ENCODE measurements around the gene SLC25A45. TPM values are rescaled to one million over a fixed set of nuclear protein-coding genes. Genes with fewer than 3 reads are reported as not detected.

The SLC25A45 gene, protein sequence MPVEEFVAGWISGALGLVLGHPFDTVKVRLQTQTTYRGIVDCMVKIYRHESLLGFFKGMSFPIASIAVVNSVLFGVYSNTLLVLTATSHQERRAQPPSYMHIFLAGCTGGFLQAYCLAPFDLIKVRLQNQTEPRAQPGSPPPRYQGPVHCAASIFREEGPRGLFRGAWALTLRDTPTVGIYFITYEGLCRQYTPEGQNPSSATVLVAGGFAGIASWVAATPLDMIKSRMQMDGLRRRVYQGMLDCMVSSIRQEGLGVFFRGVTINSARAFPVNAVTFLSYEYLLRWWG
- 2.0 and 3.1 TPM in 2 replicates for total RNA-seq

DNA sequence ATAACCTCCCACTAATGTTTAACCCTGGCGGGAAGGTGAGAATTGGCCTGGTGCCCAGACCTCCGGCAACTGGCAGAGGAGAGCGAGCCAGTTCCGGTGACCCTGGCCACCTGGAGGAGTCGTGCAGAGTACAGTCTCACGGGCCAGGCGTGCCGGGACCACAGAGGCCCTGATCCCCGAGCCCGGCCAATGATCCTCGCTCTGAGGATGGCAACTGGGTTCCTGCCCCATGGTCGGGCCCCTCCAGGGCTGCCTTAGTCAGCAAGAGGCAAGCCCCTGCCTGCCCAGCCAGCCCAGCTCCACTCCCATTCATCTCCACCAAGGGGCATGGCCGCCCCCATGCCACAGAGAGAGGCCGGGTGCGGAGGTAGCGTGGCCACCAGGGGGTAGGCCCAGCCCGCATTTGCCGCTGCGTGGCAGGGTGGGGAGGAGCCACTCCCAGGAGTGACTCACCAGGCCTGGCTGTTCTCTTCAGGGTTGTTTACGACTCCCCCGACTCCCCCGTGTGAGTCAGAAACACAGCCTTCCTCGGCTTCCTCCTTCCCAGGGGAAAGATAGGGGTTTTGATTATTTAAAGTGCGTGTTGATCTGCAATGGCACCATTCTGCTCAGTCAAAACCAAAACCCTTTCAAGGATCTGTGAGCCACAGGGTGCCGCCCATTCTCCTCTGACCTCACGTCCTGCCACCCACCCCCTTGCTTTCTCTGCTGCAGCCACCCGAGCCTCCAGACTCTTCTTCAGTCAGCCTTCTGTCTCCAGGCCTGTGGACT, at the start of gene SLC25A45:
Gene SLC25A45, minus strand, starts transcription at position 614 of the 771 bp plus-strand sequence. CDS start 695 bp downstream, outside the sequence.

DNA sequence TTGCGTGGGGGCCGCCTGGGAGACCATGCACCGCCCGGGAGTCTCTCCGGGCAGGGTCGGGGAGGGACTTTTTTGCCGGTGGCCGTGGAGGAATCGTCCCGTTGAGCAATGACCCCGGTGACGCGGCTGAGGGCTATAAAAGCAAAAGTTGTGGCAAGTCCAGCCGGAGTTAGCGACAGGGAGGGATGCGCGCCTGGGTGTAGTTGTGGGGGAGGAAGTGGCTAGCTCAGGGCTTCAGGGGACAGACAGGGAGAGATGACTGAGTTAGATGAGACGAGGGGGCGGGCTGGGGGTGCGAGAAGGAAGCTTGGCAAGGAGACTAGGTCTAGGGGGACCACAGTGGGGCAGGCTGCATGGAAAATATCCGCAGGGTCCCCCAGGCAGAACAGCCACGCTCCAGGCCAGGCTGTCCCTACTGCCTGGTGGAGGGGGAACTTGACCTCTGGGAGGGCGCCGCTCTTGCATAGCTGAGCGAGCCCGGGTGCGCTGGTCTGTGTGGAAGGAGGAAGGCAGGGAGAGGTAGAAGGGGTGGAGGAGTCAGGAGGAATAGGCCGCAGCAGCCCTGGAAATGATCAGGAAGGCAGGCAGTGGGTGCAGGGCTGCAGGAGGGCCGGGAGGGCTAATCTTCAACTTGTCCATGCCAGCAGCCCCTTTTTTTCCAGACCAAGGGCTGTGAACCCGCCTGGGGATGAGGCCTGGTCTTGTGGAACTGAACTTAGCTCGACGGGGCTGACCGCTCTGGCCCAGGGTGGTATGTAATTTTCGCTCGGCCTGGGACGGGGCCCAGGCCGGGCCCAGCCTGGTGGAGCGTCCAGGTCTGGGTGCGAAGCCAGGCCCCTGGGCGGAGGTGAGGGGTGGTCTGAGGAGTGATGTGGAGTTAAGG, 40.4 kb upstream of the SLC25A45 start, which contains the start of gene NEAT1:
Gene NEAT1, plus strand, starts transcription at position 166 of the 883 bp plus-strand sequence.

DNA sequence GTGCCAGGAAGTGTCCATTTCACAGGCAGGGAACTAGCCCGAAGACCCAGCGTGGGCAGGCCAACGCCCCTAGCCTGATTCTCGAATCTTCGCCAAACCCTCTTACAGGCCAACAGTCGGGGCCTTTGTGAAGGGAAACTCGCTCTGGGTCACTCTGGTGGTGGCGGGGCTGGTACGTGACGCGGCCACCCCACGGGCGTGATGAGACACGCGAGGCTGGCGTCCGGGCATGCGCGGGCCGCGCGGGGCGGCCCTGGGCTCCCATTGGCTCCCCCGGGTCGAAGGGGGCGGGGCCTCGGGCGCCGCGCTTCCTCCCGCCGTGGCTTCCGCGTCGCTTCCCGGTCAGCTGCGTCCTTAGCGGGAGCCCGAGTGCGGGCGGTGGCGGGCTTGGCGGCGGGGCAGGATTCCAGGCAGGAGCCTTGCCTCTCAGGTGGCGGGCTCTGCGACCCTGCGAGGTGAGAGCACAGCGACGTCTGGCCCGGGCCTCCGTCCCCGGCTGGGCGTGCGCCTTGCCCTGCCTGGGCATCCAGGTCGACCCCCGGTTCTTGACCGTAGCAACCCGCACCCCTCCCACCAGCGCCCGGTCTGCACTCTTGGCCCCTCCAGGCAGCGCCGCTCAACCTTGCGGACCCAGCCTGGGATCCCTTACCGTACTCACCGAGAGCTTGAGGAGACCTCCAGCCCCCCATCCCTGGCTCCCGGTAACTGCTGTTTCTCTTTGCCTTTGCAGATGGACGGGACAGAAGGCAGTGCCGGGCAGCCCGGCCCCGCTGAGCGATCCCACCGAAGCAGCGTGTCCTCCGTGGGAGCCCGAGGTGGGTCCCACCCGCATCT, 4.1 kb upstream of the SLC25A45 start, which contains the start of gene FRMD8:
Gene FRMD8, plus strand, starts transcription at position 331 of the 834 bp plus-strand sequence. Its CDS starts 400 bp downstream, at position 731.

DNA sequence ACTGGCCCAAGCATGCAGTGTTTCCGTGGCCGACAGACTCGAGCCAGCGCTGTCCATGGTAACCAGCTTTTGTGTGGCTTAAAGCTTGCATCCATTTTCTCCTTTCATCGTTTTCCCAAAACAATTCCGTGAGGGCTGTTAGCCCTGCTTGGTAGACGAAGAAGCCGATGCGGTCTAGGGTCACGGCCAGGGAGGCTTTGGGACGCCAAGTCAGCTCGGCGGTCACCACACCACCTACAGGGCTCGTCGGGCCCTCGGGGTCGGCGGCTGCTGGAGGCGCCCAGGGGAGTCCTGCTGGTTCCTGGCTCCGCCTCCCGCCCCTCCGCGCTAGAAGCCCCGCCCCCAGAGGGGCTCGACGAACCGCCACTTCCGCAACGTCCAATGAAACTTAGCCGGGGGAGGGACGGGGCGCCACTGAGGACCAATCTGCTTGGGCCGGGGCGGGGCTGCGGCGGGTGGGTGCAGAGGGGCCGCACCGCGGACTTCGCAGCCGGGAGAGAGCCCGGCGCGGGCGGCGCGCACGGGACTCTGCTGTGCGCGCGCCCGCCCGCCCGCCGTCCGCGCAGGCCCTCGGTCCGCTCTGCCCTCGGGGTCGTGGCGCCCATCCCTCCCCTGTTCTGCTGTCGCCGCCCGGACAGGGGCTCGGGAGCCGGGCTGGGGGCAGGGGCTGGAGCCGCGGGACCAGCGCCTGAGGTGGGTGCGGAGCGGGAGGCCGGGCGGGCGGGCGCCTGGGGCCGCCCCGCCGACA, 28.0 kb downstream of the SLC25A45 start, which contains the start of gene TIGD3:
Gene TIGD3, plus strand, starts transcription at position 487 of the 748 bp plus-strand sequence. CDS start 1,058 bp downstream, outside the sequence.

Other genes starting within 250 kb of the SLC25A45 start
- gene SYVN1, start 248.1 kb downstream of the SLC25A45 start, total RNA-seq = 19.8 and 22.7 TPM in 2 replicates
- not detected in 2 replicates for gene SPDYC, start 212.4 kb downstream of the SLC25A45 start, total RNA-seq
- 175 and 262 TPM in 2 replicates for gene CAPN1, start 200.7 kb downstream of the SLC25A45 start, total RNA-seq
- 2.3 and 9.6 TPM in 2 replicates for gene POLA2, start 120.7 kb downstream of the SLC25A45 start, total RNA-seq
- gene CDC42EP2, start 67.8 kb downstream of the SLC25A45 start, total RNA-seq = 33.2 and 47.8 TPM in 2 replicates
- gene DPF2, start 48.8 kb downstream of the SLC25A45 start, total RNA-seq = 49.3 and 51.1 TPM in 2 replicates
- under 0.01 TPM in 1 of 2 replicates, not detected in the other for gene TIGD3, start 27.9 kb downstream of the SLC25A45 start, total RNA-seq
- gene FRMD8, start 4.0 kb upstream of the SLC25A45 start, total RNA-seq = 34.2 and 51.8 TPM in 2 replicates
- gene NEAT1, start 40.2 kb upstream of the SLC25A45 start, total RNA-seq = 322 and 406 TPM in 2 replicates
- gene MALAT1, start 116.4 kb upstream of the SLC25A45 start, total RNA-seq = 13,561 and 20,792 TPM in 2 replicates
- gene SCYL1, start 142.4 kb upstream of the SLC25A45 start, total RNA-seq = 77.2 and 139 TPM in 2 replicates
- gene LTBP3, start 175.7 kb upstream of the SLC25A45 start, total RNA-seq = 38.7 and 93.8 TPM in 2 replicates
- 36.7 and 55.1 TPM in 2 replicates for gene ZNRD2, start 187.8 kb upstream of the SLC25A45 start, total RNA-seq
- gene FAM89B, start 189.9 kb upstream of the SLC25A45 start, total RNA-seq = 11.8 and 30.3 TPM in 2 replicates
- 60.4 and 79.7 TPM in 2 replicates for gene EHBP1L1, start 193.4 kb upstream of the SLC25A45 start, total RNA-seq
- 0.29 and 0.50 TPM in 2 replicates for gene KCNK7, start 213.2 kb upstream of the SLC25A45 start, total RNA-seq
- gene MAP3K11, start 231.6 kb upstream of the SLC25A45 start, total RNA-seq = 25.8 and 26.3 TPM in 2 replicates
- 22.7 and 30.8 TPM in 2 replicates for gene PCNX3, start 233.1 kb upstream of the SLC25A45 start, total RNA-seq

Data from smooth muscle cell of trachea (primary cell).